Activated CD8-positive, alpha-beta memory T cell treated with anti-CD3 and anti-CD28 coated beads, Interleukin-2, amount 50 U/mL, for 1 hour (primary cell): ENCODE measurements around the gene PLA2G15.

ENCODE experiments used
- DNase-seq: peaks from one replicate; pipeline ENCODE4 v3.0.0-alpha.2; 2020; ENCODE audit errors: extremely low read depth

Gene PLA2G15

DNA sequence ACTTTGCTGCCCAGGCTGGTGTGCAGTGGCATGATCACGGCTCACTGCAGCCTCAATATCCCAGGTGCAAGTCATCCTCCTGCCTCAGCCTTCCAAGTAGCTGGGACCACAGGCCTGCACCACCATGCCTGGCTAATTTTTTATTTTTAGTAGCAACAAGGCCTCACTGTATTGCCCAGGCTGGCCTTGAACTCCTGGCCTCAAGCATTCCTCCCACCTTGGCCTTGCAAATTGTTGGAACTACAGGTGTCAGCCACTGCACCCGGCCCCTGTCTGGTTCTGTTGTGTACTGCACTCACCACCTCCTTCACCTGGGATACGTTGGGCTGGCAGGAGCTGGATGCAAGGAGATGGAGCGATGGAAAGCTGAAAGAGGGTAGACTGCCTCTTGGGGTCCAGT lies 8.5 kb downstream of the PLA2G15 start:
- no peak for DNase-seq

DNA sequence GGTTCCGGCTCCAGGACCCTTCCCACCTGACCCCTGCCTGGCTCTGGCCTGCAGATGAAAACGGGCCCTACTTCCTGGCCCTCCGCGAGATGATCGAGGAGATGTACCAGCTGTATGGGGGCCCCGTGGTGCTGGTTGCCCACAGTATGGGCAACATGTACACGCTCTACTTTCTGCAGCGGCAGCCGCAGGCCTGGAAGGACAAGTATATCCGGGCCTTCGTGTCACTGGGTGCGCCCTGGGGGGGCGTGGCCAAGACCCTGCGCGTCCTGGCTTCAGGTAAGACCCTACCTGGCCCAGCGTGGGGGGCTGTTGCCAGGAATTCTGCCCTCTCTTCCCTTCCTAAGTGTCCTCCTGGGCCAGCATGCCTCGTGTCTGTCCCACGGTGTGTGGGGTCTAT lies 10.5 kb downstream of the PLA2G15 start:
- DNase-seq: no peak

DNA sequence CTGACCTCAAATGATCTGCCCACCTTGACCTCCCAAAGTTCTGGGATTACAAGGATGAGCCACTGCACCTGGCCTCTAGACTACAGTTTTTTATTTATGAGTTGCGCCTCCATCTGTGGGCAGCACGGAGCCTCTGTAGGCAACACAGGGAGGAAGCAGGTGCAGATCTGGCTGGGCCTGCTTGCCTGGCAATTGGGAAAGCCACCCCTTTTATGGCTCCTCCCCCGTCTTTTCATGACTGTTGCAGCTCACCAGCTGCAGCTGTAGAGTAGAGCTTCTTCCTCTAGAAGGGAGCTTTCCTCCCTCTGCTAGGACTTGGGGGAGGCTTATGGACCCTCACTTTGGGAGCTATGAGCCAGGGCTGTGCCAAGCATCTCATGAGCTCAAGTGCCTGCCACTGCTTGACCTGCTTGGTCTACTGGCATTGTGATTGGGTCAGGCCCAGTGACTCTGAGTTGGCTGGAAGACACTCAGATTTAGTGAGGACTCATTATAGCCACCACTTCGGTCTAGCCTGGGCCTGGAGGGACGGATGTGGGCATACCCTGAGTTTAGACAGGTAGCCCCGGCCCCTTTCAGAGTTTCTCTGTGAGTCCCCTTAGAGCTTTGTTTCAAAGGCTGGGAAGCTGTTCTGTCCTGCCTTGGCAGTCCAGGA lies 12.2 kb downstream of the PLA2G15 start:
- no peak for DNase-seq

DNA sequence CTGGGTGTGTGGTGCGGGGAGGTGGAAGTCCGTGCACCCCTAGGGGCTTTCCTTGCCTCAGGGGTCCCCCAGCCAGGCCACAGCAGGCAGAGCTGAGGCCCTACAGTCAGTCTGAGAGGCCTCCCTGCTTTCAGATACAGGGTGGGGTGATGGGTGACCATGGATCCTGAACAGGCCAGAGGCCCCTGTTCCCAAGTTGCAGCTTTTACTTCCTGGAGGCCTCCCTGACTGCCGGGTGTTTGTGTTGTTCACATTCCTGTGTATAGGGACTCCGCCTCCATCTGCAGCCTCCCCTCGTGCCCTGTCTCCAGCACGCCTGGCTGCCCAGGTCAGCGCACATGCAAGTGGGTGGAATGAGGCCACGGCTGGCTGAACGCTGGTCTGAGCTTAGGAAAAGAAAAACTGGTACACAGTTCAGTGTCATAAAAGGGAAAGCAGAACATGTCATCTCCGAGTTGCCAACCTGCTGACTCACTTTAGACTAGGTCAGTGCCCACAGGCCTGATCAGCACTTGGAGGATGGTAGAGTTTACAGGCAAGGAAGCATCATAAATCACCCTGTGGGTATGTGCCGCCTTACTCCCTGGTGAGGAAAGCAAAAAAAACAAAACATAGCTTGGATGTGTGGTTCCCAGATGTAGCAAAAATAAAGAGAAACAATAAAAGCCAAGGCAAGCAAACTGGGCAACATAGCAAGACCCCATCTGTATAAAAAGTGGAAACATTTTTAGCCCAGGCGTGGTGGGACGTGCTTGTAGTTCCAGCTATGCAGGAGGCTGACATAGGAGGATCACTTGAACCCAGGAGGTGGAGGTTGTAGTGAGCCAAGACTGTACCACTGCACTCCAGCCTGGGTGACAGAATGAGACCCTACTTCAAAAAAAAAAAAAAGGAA lies 13.0 kb downstream of the PLA2G15 start:
- no peak for DNase-seq

DNA sequence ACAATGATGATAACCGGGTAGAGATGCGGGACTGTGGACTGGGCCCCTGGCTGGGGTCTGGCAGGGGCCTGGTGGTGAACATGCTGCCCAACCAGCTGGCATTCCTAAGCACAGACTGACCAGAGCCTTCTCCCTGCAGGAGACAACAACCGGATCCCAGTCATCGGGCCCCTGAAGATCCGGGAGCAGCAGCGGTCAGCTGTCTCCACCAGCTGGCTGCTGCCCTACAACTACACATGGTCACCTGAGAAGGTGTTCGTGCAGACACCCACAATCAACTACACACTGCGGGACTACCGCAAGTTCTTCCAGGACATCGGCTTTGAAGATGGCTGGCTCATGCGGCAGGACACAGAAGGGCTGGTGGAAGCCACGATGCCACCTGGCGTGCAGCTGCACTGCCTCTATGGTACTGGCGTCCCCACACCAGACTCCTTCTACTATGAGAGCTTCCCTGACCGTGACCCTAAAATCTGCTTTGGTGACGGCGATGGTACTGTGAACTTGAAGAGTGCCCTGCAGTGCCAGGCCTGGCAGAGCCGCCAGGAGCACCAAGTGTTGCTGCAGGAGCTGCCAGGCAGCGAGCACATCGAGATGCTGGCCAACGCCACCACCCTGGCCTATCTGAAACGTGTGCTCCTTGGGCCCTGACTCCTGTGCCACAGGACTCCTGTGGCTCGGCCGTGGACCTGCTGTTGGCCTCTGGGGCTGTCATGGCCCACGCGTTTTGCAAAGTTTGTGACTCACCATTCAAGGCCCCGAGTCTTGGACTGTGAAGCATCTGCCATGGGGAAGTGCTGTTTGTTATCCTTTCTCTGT lies 14.0 kb downstream of the PLA2G15 start:
- DNase-seq: no peak

DNA sequence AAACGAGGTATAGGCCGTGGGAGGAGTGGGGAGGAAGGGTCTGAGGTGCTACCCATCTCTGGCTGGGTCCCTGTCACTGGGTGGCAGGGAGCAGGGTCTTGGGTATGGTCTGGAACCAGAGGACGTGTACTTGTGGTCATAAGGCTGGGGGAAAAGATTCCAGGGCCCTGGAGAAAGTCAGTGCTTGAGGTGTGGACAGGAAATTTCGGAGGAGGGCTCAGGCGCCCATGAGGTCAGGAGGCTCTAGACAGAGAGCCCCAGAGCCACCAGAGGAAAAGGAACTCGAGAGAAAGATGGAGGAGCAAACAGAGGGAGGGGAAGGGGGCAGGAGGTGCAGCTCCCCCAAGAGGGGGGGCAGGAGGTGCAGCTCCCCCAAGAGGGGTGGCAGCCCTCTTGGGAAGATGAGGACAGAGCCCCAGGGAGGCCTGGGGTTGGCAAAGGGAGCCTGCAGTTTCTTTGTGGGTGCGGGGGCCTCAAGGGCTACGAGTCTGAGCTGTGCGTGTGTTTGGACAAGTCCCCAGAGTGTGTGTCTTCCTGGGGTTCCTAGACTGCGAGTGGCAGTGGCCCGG lies 18.5 kb downstream of the PLA2G15 start:
- DNase-seq: no peak

DNA sequence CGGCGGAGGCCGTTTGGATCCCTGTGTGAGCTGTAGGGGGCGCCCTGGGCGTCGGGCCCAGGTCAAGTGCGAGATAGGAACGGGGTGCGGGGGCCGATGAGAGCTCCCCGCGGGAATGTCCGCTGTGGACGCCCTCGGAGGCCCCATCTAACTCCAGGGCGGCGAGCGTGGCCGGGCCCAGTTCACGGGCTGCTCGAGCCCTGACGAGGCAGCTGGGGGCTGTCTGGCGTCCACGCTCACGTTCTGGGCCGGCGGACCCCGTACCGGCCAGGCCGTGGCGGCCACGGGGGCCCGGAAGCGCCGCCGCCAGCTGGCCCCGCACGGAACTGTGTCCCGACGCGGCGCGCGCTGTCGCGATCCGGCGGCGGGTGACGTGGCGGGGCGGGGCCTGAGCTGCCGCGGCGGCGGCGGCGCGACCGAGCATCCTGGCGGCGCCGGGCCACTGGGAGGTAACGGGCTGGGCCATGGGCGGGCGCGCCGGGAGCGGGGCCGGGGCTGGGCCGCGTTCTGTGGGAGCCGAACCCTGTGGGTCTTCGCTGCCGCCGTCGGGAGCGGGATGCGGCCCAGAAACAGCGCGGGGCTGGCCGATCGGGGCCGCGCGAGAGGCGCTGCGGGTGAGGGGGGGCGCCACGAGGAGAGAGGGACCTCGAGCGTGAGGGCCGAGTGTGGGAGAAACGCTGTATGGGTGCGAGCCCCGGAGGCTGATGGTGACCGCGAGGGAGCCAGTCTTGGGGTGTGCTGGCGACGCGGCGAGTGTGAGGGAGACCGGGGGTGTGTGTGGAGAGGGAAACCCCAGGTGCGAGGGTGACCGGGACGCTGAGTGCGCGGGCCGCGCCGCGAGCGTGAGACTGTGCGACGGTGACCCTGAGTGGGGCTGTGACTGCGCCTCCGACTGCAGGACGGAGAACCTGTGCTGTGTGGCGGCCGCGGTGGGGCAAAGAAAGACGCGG lies 19.2 kb downstream of the PLA2G15 start, which contains the start of gene SLC7A6:
SLC7A6 (plus strand) TSS at position 399 of the 950 bp plus-strand sequence. CDS start 10,201 bp downstream, outside the sequence.
- no peak for DNase-seq

DNA sequence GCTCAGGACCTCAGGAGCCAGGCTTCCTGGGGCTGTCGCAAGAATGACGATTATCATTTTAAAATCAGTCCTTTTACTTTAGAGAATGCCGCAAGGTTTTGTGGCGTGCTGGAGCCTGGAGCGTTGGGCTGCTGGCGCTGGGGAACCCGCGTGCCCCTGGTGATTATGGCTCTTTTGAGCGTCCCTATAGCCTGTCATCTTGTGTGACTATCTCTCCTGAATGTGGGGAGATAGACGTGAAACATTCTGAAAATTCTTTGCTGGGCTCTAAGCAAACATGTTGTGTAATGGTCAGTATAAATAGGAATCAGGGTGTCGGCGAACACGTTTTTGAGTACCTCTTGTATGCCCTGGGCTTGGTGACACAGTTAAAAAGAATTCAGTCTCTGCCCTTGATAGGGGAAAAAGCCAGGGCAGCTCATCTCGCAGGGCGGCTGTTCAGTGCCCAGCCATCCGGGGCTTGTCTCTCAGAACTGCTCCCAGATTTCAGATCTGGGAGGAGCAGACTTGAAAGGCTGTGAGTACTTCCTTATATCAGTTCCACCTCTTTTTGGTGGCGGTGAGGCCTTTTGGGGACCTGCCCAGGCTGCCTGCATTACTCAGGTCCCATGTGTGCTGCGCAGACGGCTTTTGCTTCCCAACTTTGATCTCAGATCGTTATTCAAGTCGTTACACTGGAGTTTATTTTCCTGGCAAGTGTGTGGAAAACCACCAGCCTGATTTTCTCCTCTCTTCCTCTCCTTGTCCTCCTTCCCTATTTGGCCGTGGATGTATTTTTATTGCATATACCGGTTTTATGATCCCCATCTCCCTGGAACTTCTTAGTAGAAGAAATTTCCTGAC lies 20.1 kb downstream of the PLA2G15 start:
- DNase-seq: no peak

DNA sequence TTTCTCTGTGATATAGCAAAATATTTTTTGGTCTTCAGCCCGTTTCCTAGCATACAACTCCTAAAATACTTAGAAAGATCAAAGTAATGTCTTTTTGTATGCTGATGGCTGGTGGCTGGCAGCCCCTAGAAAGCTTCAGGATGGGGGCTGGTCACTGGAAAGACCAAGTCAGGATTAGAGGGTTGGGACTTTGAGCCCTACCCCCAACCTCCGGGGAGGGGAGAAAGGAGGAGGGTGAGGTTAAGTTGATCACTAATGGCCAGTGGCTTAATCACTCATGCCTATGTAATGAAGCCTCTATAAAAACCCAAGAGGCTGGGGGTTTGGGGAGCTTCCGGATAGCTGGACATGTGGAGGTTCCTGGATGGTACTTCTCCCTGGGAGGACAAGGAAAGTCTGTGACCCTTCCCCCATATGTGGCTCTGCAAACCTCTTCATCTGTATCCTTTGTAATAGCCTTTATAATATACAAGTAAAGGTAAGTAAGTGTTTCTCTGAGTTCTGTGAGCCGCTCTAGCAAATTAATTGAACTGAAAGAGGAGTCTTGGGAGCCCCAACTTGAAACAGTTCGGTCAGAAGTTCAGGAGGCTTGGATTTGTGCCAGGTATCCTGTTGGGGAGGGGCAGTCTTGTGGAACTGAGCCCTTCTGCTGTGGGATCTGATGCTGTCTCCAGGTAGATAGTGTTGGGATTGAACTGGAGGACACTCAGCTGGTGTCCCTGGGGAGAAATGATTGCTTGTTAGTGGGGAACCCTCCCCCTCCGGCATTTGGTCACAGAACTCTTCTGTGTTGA lies 22.6 kb downstream of the PLA2G15 start:
- no peak for DNase-seq

DNA sequence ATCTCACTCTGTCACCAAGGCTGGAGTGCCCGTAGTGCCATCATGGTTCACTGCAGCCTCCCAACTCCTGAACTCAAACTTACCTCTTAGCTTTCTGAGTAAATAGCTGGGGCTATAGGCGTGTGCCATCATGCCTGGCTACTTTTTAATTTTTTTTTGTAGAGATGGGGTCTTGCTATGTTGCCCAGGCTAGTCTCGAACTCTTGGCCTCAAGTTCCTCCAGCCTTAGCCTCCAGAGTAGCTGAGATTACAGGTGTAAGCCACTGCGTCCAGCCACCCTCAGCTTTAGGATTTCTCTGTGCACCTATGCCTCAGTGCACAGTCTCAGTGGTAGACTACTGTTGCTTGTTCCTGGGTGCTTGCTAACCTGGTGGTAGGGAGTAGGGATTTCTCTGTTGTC lies 24.6 kb downstream of the PLA2G15 start:
- DNase-seq: no peak

DNA sequence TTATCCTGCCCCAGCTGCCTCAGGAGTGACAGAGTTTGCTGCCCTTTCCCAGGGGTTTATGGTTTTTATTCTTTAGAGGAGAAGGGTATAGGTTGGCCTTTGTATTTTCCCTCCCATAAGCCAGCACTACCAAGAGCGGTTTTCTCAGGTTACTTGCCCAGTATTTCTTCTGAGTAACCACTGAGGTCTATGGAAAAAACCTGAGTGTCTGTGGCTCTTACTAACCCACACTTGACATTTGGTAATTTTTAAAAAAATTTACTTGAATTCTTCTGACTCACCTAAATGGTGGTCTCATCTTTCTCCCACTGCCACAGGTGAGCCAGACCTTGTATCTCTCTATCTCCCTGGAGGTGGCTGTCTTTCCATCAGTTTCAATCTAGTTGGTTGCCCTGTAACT lies 25.2 kb downstream of the PLA2G15 start:
- no peak for DNase-seq

DNA sequence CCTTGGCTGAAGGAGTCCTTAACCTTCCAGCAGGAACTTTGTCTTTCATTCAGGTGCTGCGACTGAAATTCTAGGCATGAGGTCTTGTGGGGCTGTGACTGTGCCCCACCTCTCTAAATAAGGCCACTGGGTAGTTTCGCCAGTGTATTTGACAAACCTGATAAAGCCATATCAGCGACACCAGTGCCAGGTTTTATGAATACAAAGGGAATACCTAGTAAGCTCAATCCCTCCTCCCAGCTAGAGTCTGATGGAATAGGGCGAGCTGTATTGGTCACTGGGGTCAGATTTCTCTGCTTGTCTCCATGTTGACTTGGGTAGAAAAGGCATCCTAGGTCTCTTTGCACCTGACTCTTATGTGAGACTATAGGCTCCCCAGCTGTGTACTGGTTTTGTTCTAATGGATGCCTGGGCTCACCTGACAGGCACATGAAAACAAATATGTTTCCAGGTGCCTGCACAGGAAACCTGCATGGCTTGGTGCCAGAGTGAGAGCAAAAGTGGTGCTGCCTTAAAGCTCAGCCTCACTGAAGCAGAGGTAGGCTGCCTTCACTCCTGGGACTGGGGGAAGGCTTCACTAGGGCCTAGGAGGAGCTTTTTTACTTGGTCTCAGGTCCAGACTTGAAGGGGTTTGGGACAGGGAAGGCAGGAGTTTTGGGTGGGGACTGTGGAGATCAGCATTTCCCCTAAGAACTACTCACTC lies 27.5 kb downstream of the PLA2G15 start:
- no peak for DNase-seq

DNA sequence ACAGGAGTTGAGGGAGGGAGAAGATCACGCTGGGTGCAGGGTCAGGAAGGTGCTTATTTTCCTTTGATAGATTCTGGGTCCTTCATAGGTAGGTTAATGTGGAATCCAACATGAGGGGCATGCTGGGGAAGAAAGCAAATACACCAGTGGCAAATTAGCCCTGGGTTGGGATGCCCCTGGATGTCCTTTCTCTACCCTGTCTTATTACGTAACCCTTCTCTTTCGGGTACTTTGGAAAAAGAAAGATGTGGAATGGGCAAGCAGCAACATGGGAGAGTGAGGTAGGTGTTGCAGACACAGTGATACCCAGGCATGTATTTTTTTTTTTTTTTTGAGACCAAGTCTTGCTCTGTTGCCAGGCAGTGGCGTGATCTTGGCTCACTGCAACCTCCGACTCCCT lies 28.3 kb downstream of the PLA2G15 start:
- no peak for DNase-seq

DNA sequence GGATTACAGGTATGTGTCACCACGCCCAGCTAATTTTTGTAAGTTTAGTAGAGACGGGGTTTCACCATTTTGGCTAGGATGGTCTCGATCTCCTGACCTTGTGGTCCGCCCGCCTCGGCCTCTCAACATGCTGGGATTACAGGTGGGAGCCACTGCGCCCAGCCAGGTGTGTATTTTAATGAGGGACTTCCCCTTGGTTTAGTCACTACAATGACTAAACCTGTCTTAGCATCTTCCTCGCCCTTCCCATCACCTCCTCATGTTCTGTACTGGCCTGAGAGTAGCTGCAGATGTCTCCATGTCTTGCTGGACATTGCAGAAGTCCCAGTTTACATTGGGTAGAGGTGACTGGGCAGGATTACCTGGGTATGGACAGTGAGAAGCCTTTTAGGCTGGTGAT lies 28.7 kb downstream of the PLA2G15 start:
- no peak for DNase-seq

DNA sequence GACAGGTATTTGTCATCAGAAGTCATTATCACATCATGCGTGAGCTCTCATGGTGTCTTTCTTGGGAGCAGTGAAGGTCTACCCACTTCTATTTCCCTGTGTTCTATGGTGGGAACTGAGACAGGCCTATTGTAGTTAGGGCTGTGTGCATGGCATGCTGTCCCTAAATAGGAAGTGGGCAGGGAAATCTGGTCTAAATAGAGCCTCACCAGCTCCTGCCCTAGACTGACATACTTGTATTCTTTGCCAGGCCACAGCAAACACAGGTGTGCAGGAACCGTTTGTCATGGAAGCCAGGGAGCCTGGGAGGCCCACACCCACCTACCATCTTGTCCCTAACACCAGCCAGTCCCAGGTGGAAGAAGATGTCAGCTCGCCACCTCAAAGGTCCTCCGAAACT lies 29.3 kb downstream of the PLA2G15 start:
- DNase-seq: no peak

DNA sequence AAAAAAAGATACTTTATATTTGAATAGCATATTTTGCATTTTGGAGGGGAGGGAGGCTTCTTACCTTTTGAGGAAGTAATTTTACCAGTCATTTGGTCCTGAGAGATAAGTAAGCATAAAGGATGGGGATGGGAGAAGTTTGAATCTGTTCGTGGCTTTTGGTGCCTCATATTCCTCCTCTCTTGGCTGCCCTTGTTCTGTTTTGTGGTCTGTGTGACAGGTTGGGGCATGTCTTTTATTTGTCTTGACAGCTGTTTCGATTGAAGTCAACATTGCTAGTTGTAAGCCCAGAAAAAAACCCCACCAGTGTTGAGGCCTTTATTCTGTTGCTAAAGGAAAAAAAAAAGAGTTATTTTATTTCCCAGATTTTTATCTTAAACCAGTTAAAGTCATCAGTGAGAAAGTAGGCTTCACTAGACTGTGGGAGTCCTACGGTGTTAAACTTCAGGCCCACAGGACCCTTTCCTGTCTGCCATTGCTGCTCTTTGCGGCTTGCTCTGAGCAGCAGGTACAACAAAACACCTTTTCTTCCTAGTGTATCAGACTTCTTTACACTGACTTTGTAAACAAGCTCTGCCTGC lies 30.5 kb downstream of the PLA2G15 start:
- no peak for DNase-seq

DNA sequence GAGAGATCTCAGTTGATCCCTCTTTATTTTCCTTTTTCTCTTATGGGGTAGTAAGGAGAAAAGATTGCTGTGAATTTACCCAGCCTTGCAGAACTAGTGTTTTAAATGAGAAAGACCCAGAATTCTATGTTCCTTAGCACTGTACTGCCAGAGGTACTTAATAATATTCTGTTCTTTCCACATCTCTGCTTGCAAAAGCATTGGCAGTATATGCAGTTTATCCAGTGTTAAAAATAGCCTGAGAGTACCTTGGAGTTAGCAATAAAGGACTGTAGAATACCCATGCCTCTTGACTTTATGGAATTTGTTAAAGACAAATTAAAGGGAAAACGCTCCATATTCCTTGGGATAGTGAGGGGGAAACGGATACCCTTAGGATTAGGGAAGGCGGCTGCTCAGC lies 31.1 kb downstream of the PLA2G15 start:
- no peak for DNase-seq
